GM04504 (cell line): Measurements from ENCODE around the gene HOXA1.
"Not testable (repeated sequence)": the region's sequence is repeated elsewhere in the genome, so short reads cannot be mapped to it uniquely, and the experiment has no call there.

Experiments used
- DNase-seq: peaks from one replicate; pipeline ENCODE4 v3.0.0-alpha.2; 2012; ENCODE audit warnings: low read depth

Gene HOXA1

DNA sequence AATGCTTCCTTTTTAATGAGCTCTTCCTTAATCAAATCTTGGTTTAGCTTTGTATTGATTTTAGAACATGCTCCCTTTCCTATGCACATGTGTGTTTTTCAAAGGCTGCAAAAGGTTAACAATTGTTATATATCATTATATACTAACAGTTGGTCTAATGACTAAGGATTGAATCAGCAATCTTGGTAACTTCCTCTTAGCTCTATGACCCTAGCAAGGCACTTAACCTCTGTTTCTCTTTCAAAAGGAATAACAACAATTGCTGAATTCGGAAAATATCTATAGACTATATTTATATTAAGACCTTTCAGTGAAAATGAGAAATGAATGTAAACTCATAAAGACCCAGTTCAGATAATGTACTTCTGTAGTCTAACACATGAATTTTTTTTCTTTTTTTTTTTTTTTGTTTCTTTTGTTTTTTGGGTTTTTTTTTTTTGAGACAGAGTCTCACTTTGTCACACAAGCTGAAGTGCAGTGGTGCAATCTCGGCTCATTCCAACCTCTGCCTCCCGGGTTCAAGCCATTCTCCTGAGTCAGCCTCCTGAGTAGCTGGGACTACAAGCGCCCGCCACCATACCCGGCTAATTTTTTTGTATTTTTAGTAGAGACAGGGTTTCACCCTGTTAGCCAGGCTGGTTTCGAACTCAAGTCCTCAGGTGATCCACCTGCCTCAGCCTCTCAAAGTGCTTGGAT, 48.8 kb downstream of the HOXA1 start:
- DNase-seq = no peak

- DNase-seq = not testable (repeated sequence)
Observed at GRCh38 chr7:27045972-27046371, 49.8 kb downstream of the HOXA1 start.

- not testable (repeated sequence) for DNase-seq
Observed at GRCh38 chr7:27045066-27045465, 50.7 kb downstream of the HOXA1 start.
